Caki2 (cell line): ENCODE measurements around the gene ERAL1. TPM values are rescaled to one million over a fixed set of nuclear protein-coding genes. Genes with fewer than 3 reads are reported as not detected.
"Not testable (repeated sequence)": the region's sequence is repeated elsewhere in the genome, so short reads cannot be mapped to it uniquely, and the experiment has no call there.

Experiments used
- DNase-seq: peaks from one replicate; pipeline ENCODE4 v3.0.0-alpha.2; 2015; ENCODE audit warnings: low read depth
- in situ Hi-C: cut with HindIII; loops from 2 replicates; pipeline ENCODE4 v1.10.0; 2016; ENCODE audit warnings: low sequenced_read_pairs, low pct_unique_long_range_greater_than_20kb, mixed read lengths
- total RNA-seq: library from RNA; depleted of rRNA; stranded (reverse); fragments of >200 nt; shearing (Covaris generic); gene quantifications from 2 replicates; pipeline ENCODE4 v1.2.3, GENCODE V29; 2014; ENCODE audit warnings: low replicate concordance; rRNA removed

The ERAL1 gene
- 53.5 and 59.9 TPM in 2 replicates for total RNA-seq

- DNase-seq, result peak; percentile 87
- in situ Hi-C loops, result no loop called here
Measured at GRCh38 chr17:28854457-28855335, at the start of gene ERAL1. TSS of gene ERAL1 (plus strand) at chr17:28855016. CDS start at chr17:28855035, 19 bp downstream.

GRCh38 chr17:28807925-28808634 lies 46.7 kb upstream of the ERAL1 start:
- DNase-seq, result peak; percentile 87
- in situ Hi-C loops, result no loop called here

- in situ Hi-C loops, result loop anchor here (10.0 kb wide), 1 partner anchor 46 kb away; no protein-coding TSS in a partner anchor
Measured at GRCh38 chr17:28810437-28810836, 44.4 kb upstream of the ERAL1 start.

GRCh38 chr17:28811651-28812090 lies 43.1 kb upstream of the ERAL1 start:
- peak; percentile 79 for DNase-seq
- in situ Hi-C loops, result loop anchor here (10.0 kb wide), 1 partner anchor 47 kb away; no protein-coding TSS in a partner anchor

More at GRCh38 chr17:28810437-28810836, 44.4 kb upstream of the ERAL1 start:
- DNase-seq, result no peak

- peak; percentile 93 for DNase-seq
- in situ Hi-C loops, result loop anchor here (10.0 kb wide), 1 partner anchor 47 kb away; no protein-coding TSS in a partner anchor
Measured at GRCh38 chr17:28812091-28812747, 42.6 kb upstream of the ERAL1 start.

- in situ Hi-C loops, result loop anchor here (10.0 kb wide), 1 partner anchor 48 kb away; no protein-coding TSS in a partner anchor
- DNase-seq, result no peak
Measured at GRCh38 chr17:28812748-28813377, 42.0 kb upstream of the ERAL1 start.

- in situ Hi-C loops, result loop anchor here (10.0 kb wide), 1 partner anchor 52 kb away; no protein-coding TSS in a partner anchor
- DNase-seq, result no peak
Measured at GRCh38 chr17:28816540-28816939, 38.3 kb upstream of the ERAL1 start.

- no peak for DNase-seq
- in situ Hi-C loops, result loop anchor here (10.0 kb wide), 1 partner anchor 54 kb away; no protein-coding TSS in a partner anchor
Measured at GRCh38 chr17:28818819-28819221, 36.0 kb upstream of the ERAL1 start.

GRCh38 chr17:28819582-28819981 lies 35.2 kb upstream of the ERAL1 start:
- in situ Hi-C loops, result loop anchor here (10.0 kb wide), 1 partner anchor 55 kb away; no protein-coding TSS in a partner anchor
- DNase-seq, result no peak

- DNase-seq, result no peak
- in situ Hi-C loops, result no loop called here
Measured at GRCh38 chr17:28827672-28828071, 27.1 kb upstream of the ERAL1 start.

- no peak for DNase-seq
- in situ Hi-C loops, result no loop called here
Measured at GRCh38 chr17:28828294-28829040, 26.3 kb upstream of the ERAL1 start.

GRCh38 chr17:28834420-28834819 lies 20.4 kb upstream of the ERAL1 start:
- DNase-seq, result no peak
- in situ Hi-C loops, result no loop called here

- in situ Hi-C loops, result not testable (repeated sequence)
Measured at GRCh38 chr17:28836541-28836940, 18.3 kb upstream of the ERAL1 start.

GRCh38 chr17:28839221-28839620 lies 15.6 kb upstream of the ERAL1 start:
- in situ Hi-C loops, result no loop called here
- DNase-seq, result no peak

More at GRCh38 chr17:28836541-28836940, 18.3 kb upstream of the ERAL1 start:
- DNase-seq, result not testable (repeated sequence)

- in situ Hi-C loops, result no loop called here
Measured at GRCh38 chr17:28841901-28842281, 12.9 kb upstream of the ERAL1 start.

GRCh38 chr17:28842282-28843012 lies 12.4 kb upstream of the ERAL1 start, which contains the start of gene FAM222B:
TSS of gene FAM222B (minus strand) at chr17:28842790. CDS start at chr17:28766667, 76,123 bp downstream.
- DNase-seq, result peak; percentile 76
- in situ Hi-C loops, result no loop called here

More at GRCh38 chr17:28841901-28842281, 12.9 kb upstream of the ERAL1 start:
- DNase-seq, result no peak
